ENCODE data around the gene AP4M1.

AP4M1 gene

DNA sequence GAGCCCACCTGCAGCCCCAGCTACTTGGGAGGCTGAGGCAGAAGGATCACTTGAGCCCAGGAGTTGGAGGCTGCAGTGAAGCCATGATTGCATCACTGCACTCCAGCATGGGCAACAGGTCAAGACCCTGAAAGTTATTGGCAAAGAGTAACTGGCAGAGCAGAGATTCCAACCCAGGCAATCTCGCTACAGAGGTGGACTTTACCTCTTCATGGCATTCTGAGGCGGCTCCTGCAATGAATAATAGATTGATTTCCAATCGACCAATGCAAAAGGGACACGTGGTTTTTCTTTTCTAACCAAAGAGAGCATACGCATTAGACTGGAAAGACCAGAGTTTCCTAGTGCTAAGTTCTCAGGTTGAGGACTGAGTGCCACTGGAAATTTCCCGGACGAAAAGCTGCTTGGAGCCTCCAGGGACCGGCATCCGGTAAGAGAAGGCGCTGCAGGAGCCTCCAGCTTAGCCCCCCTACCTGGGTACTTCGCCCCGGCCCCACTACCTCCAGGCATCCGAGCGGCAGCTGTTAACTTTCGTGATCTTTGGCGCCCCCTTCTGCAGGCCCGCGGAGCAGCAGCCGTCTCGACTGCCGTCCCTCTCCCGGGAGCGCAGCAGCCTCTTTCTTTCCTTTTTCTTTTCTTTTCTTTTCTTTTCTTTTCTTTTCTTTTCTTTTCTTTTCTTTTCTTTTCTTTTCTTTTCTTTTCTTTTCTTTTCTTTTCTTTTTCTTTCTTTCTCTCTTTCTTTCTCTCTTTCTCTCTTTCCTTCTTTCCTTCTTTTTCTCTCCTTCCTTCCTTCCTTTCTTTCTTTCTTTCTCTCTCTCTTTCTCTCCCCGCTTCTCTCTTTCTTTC, 29.4 kb downstream of the AP4M1 start:
- TF ChIP-seq, protein P1, sequence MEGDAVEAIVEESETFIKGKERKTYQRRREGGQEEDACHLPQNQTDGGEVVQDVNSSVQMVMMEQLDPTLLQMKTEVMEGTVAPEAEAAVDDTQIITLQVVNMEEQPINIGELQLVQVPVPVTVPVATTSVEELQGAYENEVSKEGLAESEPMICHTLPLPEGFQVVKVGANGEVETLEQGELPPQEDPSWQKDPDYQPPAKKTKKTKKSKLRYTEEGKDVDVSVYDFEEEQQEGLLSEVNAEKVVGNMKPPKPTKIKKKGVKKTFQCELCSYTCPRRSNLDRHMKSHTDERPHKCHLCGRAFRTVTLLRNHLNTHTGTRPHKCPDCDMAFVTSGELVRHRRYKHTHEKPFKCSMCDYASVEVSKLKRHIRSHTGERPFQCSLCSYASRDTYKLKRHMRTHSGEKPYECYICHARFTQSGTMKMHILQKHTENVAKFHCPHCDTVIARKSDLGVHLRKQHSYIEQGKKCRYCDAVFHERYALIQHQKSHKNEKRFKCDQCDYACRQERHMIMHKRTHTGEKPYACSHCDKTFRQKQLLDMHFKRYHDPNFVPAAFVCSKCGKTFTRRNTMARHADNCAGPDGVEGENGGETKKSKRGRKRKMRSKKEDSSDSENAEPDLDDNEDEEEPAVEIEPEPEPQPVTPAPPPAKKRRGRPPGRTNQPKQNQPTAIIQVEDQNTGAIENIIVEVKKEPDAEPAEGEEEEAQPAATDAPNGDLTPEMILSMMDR (IDR thresholded peaks at IDR 0.05; ENCODE audit: low read depth, low read length): peak; percentile 69
- DNase-seq: peak; percentile 86
- Histone ChIP-seq H3K27me3 (peaks cover under 1% of the 10 kb centered on the region; the same call in 1 of the 2 replicates), H3K36me3 (no peaks in the 10 kb centered on the region), H3K4me3 (ENCODE audit: low read depth, low read length) (no peak overlapping the region; the same call in 1 of the 2 replicates), H3K4me1 (peaks cover 3% of the 10 kb centered on the region), H3K9me3 (no peaks in the 10 kb centered on the region)

DNA sequence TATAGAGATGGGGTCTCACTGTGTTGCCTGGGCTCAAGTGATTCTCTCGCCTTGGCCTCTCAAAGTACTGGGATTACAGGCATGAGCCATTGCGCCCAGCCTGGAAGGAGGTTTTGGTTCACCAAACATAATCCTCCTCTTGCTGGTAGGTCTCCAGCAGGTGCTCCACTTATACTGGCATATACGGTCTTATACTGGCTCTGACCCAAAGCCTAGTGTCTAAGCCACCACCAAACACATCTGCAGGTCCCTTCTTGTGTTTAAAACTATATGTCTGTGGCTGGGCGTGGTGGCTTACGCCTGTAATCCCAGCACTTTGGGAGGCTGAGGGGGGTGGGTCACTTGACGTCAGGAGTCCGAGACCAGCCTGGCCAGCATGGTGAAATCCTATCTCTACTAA, 30.7 kb downstream of the AP4M1 start:
- H3K27me3 ChIP-seq: peaks cover 5% of the 10 kb centered on the region; the same call in 1 of the 2 replicates
- H3K4me1 ChIP-seq: peaks cover 3% of the 10 kb centered on the region
- TF ChIP-seq, protein P1 (IDR thresholded peaks at IDR 0.05; ENCODE audit: low read depth, low read length): no peak
- H3K36me3 ChIP-seq: no peaks in the 10 kb centered on the region
- H3K9me3 ChIP-seq: no peaks in the 10 kb centered on the region
- DNase-seq: no peak
- no peak overlapping the region for H3K4me3 ChIP-seq (ENCODE audit: low read depth, low read length)

DNA sequence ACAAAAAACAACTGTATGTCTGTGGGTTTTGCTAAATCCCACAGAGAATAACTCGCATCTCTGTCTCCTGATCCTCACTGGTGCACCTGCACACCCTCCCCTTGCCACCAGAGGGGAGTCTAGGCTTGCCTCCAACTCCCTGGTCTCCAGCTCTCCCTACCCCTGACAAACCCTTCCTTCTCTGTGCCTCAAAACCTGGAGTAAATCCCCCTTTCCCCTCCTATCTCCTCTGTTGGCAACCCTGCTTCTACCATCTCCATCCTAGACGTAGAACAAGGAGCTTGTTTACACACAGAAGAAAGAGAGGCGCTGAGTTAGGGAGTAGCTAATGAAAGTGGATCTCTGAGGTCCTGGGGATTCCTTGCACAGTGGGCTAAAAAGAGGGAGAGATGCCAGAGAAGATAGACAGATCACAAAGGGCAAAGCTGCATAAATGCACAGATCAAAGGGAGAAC, 31.3 kb downstream of the AP4M1 start:
- TF ChIP-seq, protein P1 (IDR thresholded peaks at IDR 0.05; ENCODE audit: low read depth, low read length): peak; percentile 99
- no peaks in the 10 kb centered on the region for H3K36me3 ChIP-seq
- peaks cover 3% of the 10 kb centered on the region for H3K4me1 ChIP-seq
- peaks cover 5% of the 10 kb centered on the region; the same call in 1 of the 2 replicates for H3K27me3 ChIP-seq
- no peaks in the 10 kb centered on the region for H3K9me3 ChIP-seq
- DNase-seq: peak; percentile 81
- H3K4me3 ChIP-seq (ENCODE audit: low read depth, low read length): no peak overlapping the region

DNA sequence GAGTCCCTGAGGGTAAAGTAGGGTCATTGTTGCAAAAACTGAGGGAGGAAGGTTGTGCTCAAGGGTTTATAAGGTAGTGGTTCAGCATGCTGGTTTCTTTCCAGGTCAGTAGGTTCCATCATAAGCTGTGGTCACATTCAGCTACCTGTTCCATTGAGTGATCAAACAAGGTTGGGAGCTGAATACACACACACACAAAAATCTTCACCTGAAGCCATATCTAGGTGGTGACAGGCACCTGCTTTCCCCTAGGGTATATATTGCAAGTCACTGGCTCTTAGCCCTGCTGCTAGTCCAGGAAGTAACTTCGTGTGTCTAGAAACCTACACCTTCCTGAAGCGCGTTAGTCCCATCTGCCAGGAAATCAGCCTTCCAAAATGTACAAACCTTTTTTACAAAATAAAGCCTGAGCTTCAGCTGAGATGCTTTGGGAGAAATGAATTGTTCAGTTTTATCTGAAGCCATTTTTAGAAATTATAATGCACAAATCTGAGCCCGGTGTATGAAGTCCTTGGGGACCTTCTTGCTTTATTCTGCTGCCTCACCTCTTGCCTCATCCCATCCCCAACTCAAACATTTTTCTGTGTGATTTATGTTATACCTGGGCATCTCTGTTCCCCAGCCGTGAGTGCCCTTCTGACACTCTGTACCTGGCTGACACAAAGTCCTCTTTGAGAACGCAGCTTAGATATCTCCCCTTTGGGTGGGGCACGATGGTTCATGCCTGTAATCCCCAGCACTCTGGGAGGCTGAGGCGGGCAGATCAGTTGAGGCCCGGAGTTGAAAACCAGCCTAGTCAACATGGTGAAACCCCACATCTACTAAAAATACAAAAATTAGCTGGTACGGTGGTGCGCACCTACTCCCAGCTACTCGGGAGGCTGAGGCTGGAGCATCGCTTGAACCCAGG, 36.7 kb downstream of the AP4M1 start:
- no peaks in the 10 kb centered on the region for H3K9me3 ChIP-seq
- H3K4me3 ChIP-seq (ENCODE audit: low read depth, low read length): no peak overlapping the region
- no peaks in the 10 kb centered on the region for H3K36me3 ChIP-seq
- peaks cover 5% of the 10 kb centered on the region; the same call in 1 of the 2 replicates for H3K27me3 ChIP-seq
- no peaks in the 10 kb centered on the region for H3K4me1 ChIP-seq
- TF ChIP-seq, protein P1 (IDR thresholded peaks at IDR 0.05; ENCODE audit: low read depth, low read length): no peak
- DNase-seq: no peak

DNA sequence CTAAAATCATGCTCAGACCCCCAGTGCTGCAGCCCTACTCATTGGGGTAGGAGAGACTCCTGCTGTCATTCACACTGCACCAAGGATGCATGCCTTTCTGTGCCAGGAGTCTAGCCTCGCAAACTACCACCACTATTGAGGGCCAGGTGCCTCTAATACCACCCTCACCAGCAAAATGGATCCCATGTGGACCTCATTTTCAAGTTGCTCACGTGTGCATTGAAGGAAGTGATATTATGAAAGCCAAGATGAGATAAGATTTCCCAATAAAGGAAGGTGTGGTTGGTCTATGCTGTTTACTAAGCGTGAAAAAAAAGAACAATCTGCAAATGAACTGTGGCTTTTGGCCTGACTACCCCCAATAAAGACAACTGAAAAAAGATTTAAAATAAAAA, 40.1 kb downstream of the AP4M1 start:
- H3K4me1 ChIP-seq: no peaks in the 10 kb centered on the region
- TF ChIP-seq, protein P1 (IDR thresholded peaks at IDR 0.05; ENCODE audit: low read depth, low read length): no peak
- H3K27me3 ChIP-seq: no peaks in the 10 kb centered on the region
- H3K4me3 ChIP-seq (ENCODE audit: low read depth, low read length): no peak overlapping the region
- H3K9me3 ChIP-seq: no peaks in the 10 kb centered on the region
- no peak for DNase-seq
- no peaks in the 10 kb centered on the region for H3K36me3 ChIP-seq

All from BE2C (cell line).